T-cell (primary cell): ENCODE data around the gene TOM1L2. TPM values are rescaled to one million over a fixed set of nuclear protein-coding genes. Genes with fewer than 3 reads are reported as not detected.

Experiments
- ATAC-seq, 4 experiments: fragments of 200-7000 bp in 3 of 4; fragments of 150-1000 bp in 1 of 4; cut with Tn5 transposase; replicated peaks in 1 of 4; 1 replicate in 3 of 4; 2 replicates in 1 of 4; pipeline ENCODE4 v1.10.0; 2021; ENCODE audit warnings: moderate library complexity in 3 of 4, mild to moderate bottlenecking in 2 of 4, moderate number of reproducible peaks in 1 of 4
- CTCF ChIA-PET, 2 donors: fragments of 300-600 bp; sonication (Branson Sonifier 250); formaldehyde crosslinking; loops; one replicate each; lab custom pipeline; 2022; ENCODE audit warnings: antibody characterized with exemption in 2 of 2; lab: Charles Lee
- POLR2A ChIA-PET, 2 donors: fragments of 300-600 bp; sonication (Branson Sonifier 250); formaldehyde crosslinking; loops; one replicate each; lab custom pipeline; 2022; ENCODE audit warnings: antibody characterized with exemption in 2 of 2; lab: Charles Lee
- DNase-seq, 35 experiments: peaks; one replicate each; pipeline versions ENCODE4 v3.0.0 to v3.0.0-alpha.2; 2013 to 2023
- H3K27ac ChIP-seq: one replicate; pipeline ENCODE4 v1.5.1; 2013; ENCODE audit warnings: low read length
- H3K27me3 ChIP-seq, 2 experiments: replicated peaks in 1 of 2; 1 replicate in 1 of 2; 2 replicates in 1 of 2; pipeline versions ENCODE4 v1.6.1 to v1.7.0; 2013; ENCODE audit warnings: low read length in 1 of 2, mixed read lengths in 1 of 2; ENCODE audit not compliant: control insufficient read depth in 2 of 2, insufficient read depth in 2 of 2; ENCODE audit errors: extremely low read depth in 1 of 2
- H3K36me3 ChIP-seq, 2 donors: 1 replicate in 1 of 2; 2 replicates in 1 of 2; pipeline versions ENCODE4 v1.6.1 to v1.7.0; 2013; ENCODE audit warnings: low read length in 1 of 2; ENCODE audit not compliant: control insufficient read depth in 2 of 2, insufficient read depth in 1 of 2; ENCODE audit errors: extremely low read depth in 1 of 2
- H3K4me1 ChIP-seq, 2 experiments: 1 replicate in 1 of 2; 2 replicates in 1 of 2; pipeline versions ENCODE4 v1.6.1 to v1.7.0; 2013; ENCODE audit warnings: low read length in 2 of 2, mixed read lengths in 1 of 2; ENCODE audit not compliant: insufficient read depth in 2 of 2, control insufficient read depth in 1 of 2; ENCODE audit errors: extremely low read depth in 1 of 2
- H3K4me3 ChIP-seq, 2 donors: 1 replicate in 1 of 2; 2 replicates in 1 of 2; pipeline versions ENCODE4 v1.5.1 to v1.7.0; 2013; ENCODE audit warnings: mild to moderate bottlenecking in 2 of 2, low read length in 1 of 2, moderate library complexity in 1 of 2; ENCODE audit not compliant: control insufficient read depth in 1 of 2; ENCODE audit errors: extremely low read depth in 1 of 2
- H3K9me3 ChIP-seq: 2 replicates; pipeline ENCODE4 v1.7.0; 2013
- H3K27ac Mint-ChIP-seq, 2 donors: one replicate each; pipeline ENCODE4 v1.8.0; 2020 to 2021; ENCODE audit warnings: mild to moderate bottlenecking in 2 of 2, mixed read lengths in 2 of 2
- H3K27me3 Mint-ChIP-seq, 2 donors: one replicate each; pipeline ENCODE4 v1.8.0; 2021 to 2022; ENCODE audit warnings: mixed read lengths in 2 of 2
- H3K36me3 Mint-ChIP-seq: one replicate; pipeline ENCODE4 v1.8.0; 2021; ENCODE audit warnings: mixed read lengths
- H3K4me1 Mint-ChIP-seq, 3 donors: one replicate each; pipeline ENCODE4 v1.8.0; 2020 to 2022; ENCODE audit warnings: mixed read lengths in 3 of 3, mild to moderate bottlenecking in 1 of 3
- H3K4me3 Mint-ChIP-seq, 3 donors: one replicate each; pipeline ENCODE4 v1.8.0; 2020 to 2022; ENCODE audit warnings: mild to moderate bottlenecking in 3 of 3, mixed read lengths in 3 of 3, moderate library complexity in 3 of 3
- H3K9me3 Mint-ChIP-seq, 3 donors: one replicate each; pipeline ENCODE4 v1.8.0; 2020 to 2022; ENCODE audit warnings: mixed read lengths in 3 of 3
- WGBS: methylation state at CpG from one replicate; pipeline ENCODE4 v1.1.5; 2013; ENCODE audit warnings: missing lambda C conversion rate; ENCODE audit not compliant: insufficient coverage; 5-methylcytosine and 5-hydroxymethylcytosine counted together
- total RNA-seq, 35 experiments: library from RNA in 6 of 35; stranded (reverse) in 6 of 35; fragments of 120-200 nt in 1 of 35; gene quantifications; one replicate each; pipeline versions ENCODE4 v1.2.1 to v1.2.4 and lab custom pipeline; 2013 to 2026

TOM1L2 gene
- total RNA-seq, 5 donors from 2014 or later (not counting 1 experiment from before 2014, with no cell fraction given): 57.5 to 71.5 (median 61.9) TPM

DNA sequence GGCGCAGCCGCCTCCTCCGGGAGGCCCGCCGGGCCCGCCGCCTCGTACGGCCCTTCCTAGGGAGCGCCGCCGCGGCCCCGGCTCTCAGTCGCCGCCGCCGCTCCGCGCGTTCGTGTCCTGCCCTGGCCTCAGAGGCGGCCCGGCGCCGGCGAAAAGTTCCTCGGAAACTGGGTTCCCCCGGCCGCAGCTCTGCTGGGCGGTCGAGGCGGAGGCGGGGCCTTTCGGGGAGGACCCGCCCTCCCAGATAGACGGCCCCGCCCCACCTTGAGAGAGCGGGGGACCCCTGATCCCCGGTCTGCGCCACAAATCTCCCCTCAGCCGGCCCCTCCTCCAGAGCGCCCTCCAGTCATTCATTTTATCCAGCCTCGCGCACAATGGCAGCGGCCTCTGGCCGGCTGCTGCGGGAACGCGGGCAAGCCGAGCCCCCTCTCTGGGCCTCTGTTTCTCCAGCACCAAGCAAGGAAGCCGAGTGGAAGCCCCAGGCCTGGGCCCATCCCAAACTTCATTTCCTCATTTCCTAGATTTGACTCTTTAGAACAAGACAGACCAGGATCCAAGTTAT, 135.3 kb downstream of the TOM1L2 start, which contains the start of gene SREBF1:
TSS of gene SREBF1 (minus strand) at position 169 of the 562 bp plus-strand sequence. CDS start 169 bp downstream, outside the sequence.
- Mint-ChIP-seq H3K4me1 (peaks cover 60 to 71% (median 71%) of the 10 kb centered on the region in 3 donors), H3K27ac (peak within 1 kb of the TSS; percentile 88 to 91), H3K36me3 (peaks cover 3% of the 10 kb centered on the region), H3K9me3 (no peaks in the 10 kb centered on the region), H3K27me3 (no peaks in the 10 kb centered on the region), H3K4me3 (peak within 1 kb of the TSS; percentile 84 to 96 (median 85))
- H3K4me1 ChIP-seq: peaks cover 44 to 77% of the 10 kb centered on the region in 2 experiments
- H3K27ac ChIP-seq: peak within 1 kb of the TSS; percentile 98
- ChIA-PET CTCF (interaction anchor here in 1 of 2 donors (1.0 to 1.6 kb wide), 3 partner anchors 9 to 12 kb away, joined by 3 to 16 read pairs (median 4); no protein-coding TSS in a partner anchor), POLR2A (interaction anchor here (0.7 to 1.9 kb wide), 7 partner anchors 10 to 136 kb away, joined by 4 to 25 read pairs (median 7); partner anchors contain the start of genes DRC3 (in 1 of the 2) and TOM1L2 (in 1 of the 2))
- DNase-seq (peak in 32 of 35 experiments; percentile 31 to 77 (median 52)), ATAC-seq (peak; percentile 21 to 37 (median 31))
- peak within 1 kb of the TSS; percentile 63 to 92 for H3K4me3 ChIP-seq
- H3K9me3 ChIP-seq: no peaks in the 10 kb centered on the region
- peaks cover 0 to 3% of the 10 kb centered on the region in 2 donors for H3K36me3 ChIP-seq
- no peaks in the 10 kb centered on the region for H3K27me3 ChIP-seq
- WGBS: 0% methylated on average over 45 of the region's 52 CpGs

DNA sequence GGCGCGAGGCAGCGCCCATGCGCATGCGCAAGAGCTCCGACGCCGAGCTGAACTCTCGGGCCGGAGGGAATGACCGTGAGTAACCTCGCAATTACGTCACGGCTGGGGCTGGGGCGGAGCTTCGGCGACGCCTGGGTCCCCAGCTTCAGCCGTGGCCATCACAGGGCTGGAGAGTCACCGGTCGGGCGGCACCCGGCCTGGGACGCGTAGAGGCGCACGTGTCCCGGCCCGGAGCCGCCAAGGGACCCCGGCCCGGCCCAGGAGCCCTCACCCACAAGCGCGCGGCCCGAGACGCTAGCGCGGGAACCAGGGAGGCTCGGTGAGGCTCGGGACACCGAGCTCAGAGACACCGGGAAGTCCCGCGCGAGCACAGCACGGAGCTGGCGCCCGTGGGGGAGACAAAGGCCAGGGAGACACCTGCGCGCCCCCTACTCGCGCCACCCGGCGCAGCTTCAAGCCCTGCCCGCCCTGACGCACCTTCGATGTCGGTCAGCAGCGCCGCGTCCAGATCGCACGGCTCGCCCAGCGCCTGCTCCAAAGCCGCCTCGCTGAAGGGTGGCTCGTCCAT, 135.9 kb downstream of the TOM1L2 start:
- ChIA-PET CTCF (interaction anchor here in 1 of 2 donors (0.6 to 1.6 kb wide), 8 partner anchors 8 to 154 kb away, joined by 3 to 16 read pairs (median 4); no protein-coding TSS in a partner anchor), POLR2A (interaction anchor here (0.5 to 1.9 kb wide), 15 partner anchors 10 to 555 kb away, joined by 3 to 25 read pairs (median 4); partner anchors contain the start of genes DRC3 (in 1 of the 2) and TOM1L2 (in 1 of the 2))
- H3K27ac Mint-ChIP-seq: peak overlapping the region; percentile 88 to 91
- WGBS: under 1% methylated on average over 68 of the region's 69 CpGs
- H3K9me3 ChIP-seq: no peaks in the 10 kb centered on the region
- peaks cover 0 to 9% of the 10 kb centered on the region in 2 donors for H3K36me3 ChIP-seq
- H3K4me3 ChIP-seq: peak overlapping the region; percentile 63 to 92
- DNase-seq: peak; percentile 86 to 99 (median 97)
- peaks cover 44 to 82% of the 10 kb centered on the region in 2 experiments for H3K4me1 ChIP-seq
- peak overlapping the region; percentile 98 for H3K27ac ChIP-seq
- no peaks in the 10 kb centered on the region for H3K27me3 ChIP-seq
- peak; percentile 73 to 78 (median 76) for ATAC-seq
- H3K9me3 Mint-ChIP-seq: no peaks in the 10 kb centered on the region
- H3K4me3 Mint-ChIP-seq: peak overlapping the region; percentile 76 to 96 (median 77)
- peaks cover 60 to 73% (median 70%) of the 10 kb centered on the region in 3 donors for H3K4me1 Mint-ChIP-seq
- H3K36me3 Mint-ChIP-seq: peaks cover 3% of the 10 kb centered on the region
- H3K27me3 Mint-ChIP-seq: no peaks in the 10 kb centered on the region

DNA sequence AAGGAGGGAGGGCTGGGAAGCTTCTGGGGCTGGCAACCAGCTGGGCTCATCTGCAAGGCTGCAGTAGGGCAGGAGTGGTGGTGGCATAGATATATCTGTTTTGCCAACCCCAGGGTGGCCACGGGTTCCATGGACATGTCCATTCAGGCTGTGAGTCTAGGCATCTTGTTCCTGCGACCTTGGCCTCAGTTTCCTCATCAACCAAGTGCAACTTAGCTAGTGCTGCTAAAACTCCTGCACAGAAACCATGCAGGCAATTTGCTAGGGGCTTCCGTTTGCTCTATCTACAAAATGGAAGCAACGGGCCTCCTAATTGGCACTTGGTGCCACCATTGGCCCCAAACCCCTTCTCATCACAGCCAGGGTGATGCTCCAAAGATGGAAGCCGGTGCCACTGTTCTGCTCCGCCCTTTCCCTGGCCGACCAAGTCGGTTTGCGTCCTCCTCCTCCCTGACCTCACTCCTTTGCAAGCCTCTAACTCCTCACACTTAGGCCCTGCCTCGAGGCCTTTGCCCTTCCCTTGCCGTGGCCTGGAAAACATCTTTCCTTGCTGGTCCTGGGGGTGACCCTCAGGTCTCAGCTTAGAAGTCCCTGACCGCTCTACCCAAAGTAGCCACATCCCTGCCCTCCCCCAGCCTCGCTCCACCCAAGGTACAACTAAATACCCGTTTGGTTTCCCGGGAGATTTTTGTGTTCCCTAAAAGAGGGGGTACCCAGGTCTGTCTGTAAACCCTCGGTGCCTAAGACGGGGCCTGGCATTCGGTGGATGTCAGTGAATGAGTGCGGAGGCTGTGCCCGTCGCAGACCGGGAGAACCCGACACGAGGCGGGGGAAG, 136.6 kb downstream of the TOM1L2 start:
- Mint-ChIP-seq H3K4me1 (peaks cover 61 to 72% (median 69%) of the 10 kb centered on the region in 3 donors), H3K9me3 (no peaks in the 10 kb centered on the region), H3K4me3 (peak overlapping the region; percentile 76 to 96 (median 77)), H3K27me3 (no peaks in the 10 kb centered on the region), H3K27ac (peak overlapping the region; percentile 88 to 91), H3K36me3 (peaks cover 6% of the 10 kb centered on the region)
- WGBS: 22% methylated on average over 23 of the region's 25 CpGs
- peaks cover 44 to 82% of the 10 kb centered on the region in 2 experiments for H3K4me1 ChIP-seq
- H3K27me3 ChIP-seq: no peaks in the 10 kb centered on the region
- ATAC-seq (no peak), DNase-seq (no peak)
- ChIA-PET CTCF (interaction anchor here in 1 of 2 donors (0.6 to 1.6 kb wide), 8 partner anchors 8 to 154 kb away, joined by 3 to 16 read pairs (median 4); no protein-coding TSS in a partner anchor), POLR2A (interaction anchor here (0.5 to 1.9 kb wide), 14 partner anchors 9 to 554 kb away, joined by 3 to 25 read pairs (median 4); partner anchors contain the start of genes DRC3 (in 1 of the 2) and TOM1L2 (in 1 of the 2))
- H3K27ac ChIP-seq: peak overlapping the region; percentile 98
- H3K36me3 ChIP-seq: peaks cover 0 to 13% of the 10 kb centered on the region in 2 donors
- peak overlapping the region; percentile 63 to 92 for H3K4me3 ChIP-seq
- no peaks in the 10 kb centered on the region for H3K9me3 ChIP-seq

DNA sequence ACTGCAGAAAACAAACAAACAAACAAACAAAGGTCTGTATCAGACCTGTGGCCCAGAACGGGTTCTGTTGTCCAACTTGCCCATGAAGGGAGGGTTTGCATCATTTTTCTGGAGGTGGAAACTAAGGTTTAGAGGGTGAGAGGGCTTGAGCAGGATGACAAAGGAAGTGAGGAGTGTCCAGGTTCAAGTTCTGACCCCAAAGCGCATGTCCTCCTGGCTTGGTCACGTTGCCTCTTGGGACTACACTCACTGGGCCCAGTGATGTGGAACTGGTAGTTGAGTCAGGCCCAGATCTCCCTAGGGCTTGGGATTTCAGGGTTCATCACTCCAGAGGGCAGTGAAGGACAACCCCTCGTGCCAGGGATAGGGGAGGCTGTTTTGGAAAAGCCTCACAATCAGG, 137.2 kb downstream of the TOM1L2 start:
- CTCF ChIA-PET: no interaction called here

DNA sequence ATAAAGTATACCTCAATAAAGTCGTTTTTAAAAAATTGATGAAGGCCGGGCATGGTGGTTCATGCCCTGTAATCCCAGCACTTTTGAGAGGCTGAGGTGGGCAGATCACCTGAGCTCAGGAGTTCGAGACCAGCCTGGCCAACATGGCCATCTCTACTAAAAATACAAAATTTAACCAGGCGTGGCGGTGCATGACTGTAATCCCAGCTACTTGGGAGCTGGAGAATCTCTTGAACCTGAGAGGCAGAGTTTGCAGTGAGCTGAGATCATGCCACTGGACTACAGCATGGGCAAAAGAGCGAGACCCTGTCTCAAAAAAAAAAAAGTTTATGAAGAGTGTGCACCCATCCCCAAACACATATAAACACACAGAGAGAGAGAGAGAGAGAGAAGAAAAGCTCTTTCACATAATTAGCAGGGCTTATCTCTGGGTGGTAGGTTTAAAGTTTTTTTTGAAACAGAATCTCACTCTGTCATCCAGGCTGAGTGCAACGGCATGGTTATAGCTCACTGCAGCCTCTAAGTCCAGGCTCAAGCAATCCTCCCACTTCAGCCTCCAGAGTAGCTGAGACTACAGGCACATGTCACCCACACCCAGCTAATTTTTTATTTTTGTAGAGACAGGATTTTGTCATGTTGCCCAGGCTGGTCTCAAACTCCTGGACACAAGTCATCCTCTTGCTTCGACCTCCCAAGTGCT, 138.4 kb downstream of the TOM1L2 start:
- Mint-ChIP-seq H3K27ac (peak overlapping the region; percentile 74 to 82), H3K36me3 (peaks cover 6% of the 10 kb centered on the region), H3K4me1 (peaks cover 66 to 74% (median 73%) of the 10 kb centered on the region in 3 donors), H3K27me3 (no peaks in the 10 kb centered on the region), H3K9me3 (no peaks in the 10 kb centered on the region), H3K4me3 (peak overlapping the region in 2 of 3 donors; percentile 76 to 96)
- DNase-seq (no peak), ATAC-seq (no peak)
- CTCF ChIA-PET: interaction anchor here in 1 of 2 donors (0.6 kb wide), 2 partner anchors 23 to 1121 kb away, joined by 3 to 9 read pairs; no protein-coding TSS in a partner anchor
- no CpG with 5 or more reads among the region's 8 CpGs for WGBS
- H3K4me3 ChIP-seq: peak overlapping the region in 1 of 2 donors; percentile 5
- H3K9me3 ChIP-seq: no peaks in the 10 kb centered on the region
- POLR2A ChIA-PET: interaction anchor here in 1 of 2 donors (0.7 kb wide), 1 partner anchor 14 kb away, joined by 3 read pairs; no protein-coding TSS in a partner anchor
- no peak overlapping the region for H3K27ac ChIP-seq
- H3K27me3 ChIP-seq: no peaks in the 10 kb centered on the region
- H3K36me3 ChIP-seq: peaks cover 0 to 15% of the 10 kb centered on the region in 2 donors
- peaks cover 36 to 72% of the 10 kb centered on the region in 2 experiments for H3K4me1 ChIP-seq

More for the DNA sequence above, 137.2 kb downstream of the TOM1L2 start:
- Mint-ChIP-seq H3K36me3 (peaks cover 6% of the 10 kb centered on the region), H3K9me3 (no peaks in the 10 kb centered on the region), H3K27me3 (no peaks in the 10 kb centered on the region), H3K4me3 (peak overlapping the region; percentile 64 to 96 (median 76)), H3K27ac (peak overlapping the region; percentile 74 to 82), H3K4me1 (peaks cover 64 to 74% (median 71%) of the 10 kb centered on the region in 3 donors)
- Histone ChIP-seq H3K27ac (peak overlapping the region; percentile 98), H3K4me1 (peaks cover 41 to 80% of the 10 kb centered on the region in 2 experiments), H3K27me3 (no peaks in the 10 kb centered on the region), H3K9me3 (no peaks in the 10 kb centered on the region), H3K36me3 (peaks cover 0 to 13% of the 10 kb centered on the region in 2 donors), H3K4me3 (peak overlapping the region in 1 of 2 donors; percentile 63)
- POLR2A ChIA-PET: interaction anchor here (0.6 to 1.4 kb wide), 3 partner anchors 12 to 47 kb away, joined by 3 to 7 read pairs (median 3); no protein-coding TSS in a partner anchor
- DNase-seq (no peak), ATAC-seq (no peak)
- 62% methylated on average over 2 of the region's 4 CpGs for WGBS
